Suprapubic skin (tissue), 4 donors: Measurements from ENCODE around the gene WDR7.

Experiments used
- POLR2A ChIP-seq, 2 donors: fragments of 450-650 bp; IDR thresholded peaks; one replicate each; pipeline ENCODE4 v1.6.1; 2017; ENCODE audit warnings: antibody characterized with exemption in 2 of 2, mild to moderate bottlenecking in 2 of 2, moderate library complexity in 2 of 2
- POLR2AphosphoS5 ChIP-seq, 3 donors: sonication (generic); formaldehyde crosslinking; IDR thresholded peaks; one replicate each; pipeline ENCODE4 v1.6.1; 2017; ENCODE audit warnings: antibody characterized with exemption in 3 of 3
- TF ChIP-seq, protein P1 (sequence below), 2 donors: fragments of 200-600 bp in 1 of 2; fragments of 450-650 bp in 1 of 2; sonication (generic) in 1 of 2; IDR thresholded peaks; one replicate each; pipeline ENCODE4 v1.5.1; 2016 to 2019; ENCODE audit warnings: antibody characterized with exemption in 2 of 2, mild to moderate bottlenecking in 1 of 2, moderate library complexity in 1 of 2

GRCh38 chr18:56888978-56889377, 237.8 kb downstream of the WDR7 start:
- TF ChIP-seq, protein P1, sequence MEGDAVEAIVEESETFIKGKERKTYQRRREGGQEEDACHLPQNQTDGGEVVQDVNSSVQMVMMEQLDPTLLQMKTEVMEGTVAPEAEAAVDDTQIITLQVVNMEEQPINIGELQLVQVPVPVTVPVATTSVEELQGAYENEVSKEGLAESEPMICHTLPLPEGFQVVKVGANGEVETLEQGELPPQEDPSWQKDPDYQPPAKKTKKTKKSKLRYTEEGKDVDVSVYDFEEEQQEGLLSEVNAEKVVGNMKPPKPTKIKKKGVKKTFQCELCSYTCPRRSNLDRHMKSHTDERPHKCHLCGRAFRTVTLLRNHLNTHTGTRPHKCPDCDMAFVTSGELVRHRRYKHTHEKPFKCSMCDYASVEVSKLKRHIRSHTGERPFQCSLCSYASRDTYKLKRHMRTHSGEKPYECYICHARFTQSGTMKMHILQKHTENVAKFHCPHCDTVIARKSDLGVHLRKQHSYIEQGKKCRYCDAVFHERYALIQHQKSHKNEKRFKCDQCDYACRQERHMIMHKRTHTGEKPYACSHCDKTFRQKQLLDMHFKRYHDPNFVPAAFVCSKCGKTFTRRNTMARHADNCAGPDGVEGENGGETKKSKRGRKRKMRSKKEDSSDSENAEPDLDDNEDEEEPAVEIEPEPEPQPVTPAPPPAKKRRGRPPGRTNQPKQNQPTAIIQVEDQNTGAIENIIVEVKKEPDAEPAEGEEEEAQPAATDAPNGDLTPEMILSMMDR (IDR thresholded peaks at IDR 0.05), result no peak
- TF ChIP-seq POLR2A (IDR thresholded peaks at IDR 0.05) (no peak), POLR2AphosphoS5 (IDR thresholded peaks at IDR 0.05) (no peak)
